HT-29 (cell line): ENCODE data around the gene RPL18A. TPM values are rescaled to one million over a fixed set of nuclear protein-coding genes. Genes with fewer than 3 reads are reported as not detected.
A peak's percentile ranks its signal among the peaks of the same experiment; 100 is the strongest.
"Not testable (repeated sequence)": the region's sequence is repeated elsewhere in the genome, so short reads cannot be mapped to it uniquely, and the experiment has no call there.

Experiments
- DNase-seq: peaks from one replicate; pipeline ENCODE4 v3.0.0-alpha.2; 2015; ENCODE audit warnings: low spot score
- total RNA-seq: library from RNA; depleted of rRNA; stranded (reverse); fragments of >200 nt; shearing (Covaris generic); gene quantifications from 2 replicates; pipeline ENCODE4 v1.2.3, GENCODE V29; 2014

Gene RPL18A
- total RNA-seq, 1 experiment from 2014 or later = 2,120 TPM

DNA sequence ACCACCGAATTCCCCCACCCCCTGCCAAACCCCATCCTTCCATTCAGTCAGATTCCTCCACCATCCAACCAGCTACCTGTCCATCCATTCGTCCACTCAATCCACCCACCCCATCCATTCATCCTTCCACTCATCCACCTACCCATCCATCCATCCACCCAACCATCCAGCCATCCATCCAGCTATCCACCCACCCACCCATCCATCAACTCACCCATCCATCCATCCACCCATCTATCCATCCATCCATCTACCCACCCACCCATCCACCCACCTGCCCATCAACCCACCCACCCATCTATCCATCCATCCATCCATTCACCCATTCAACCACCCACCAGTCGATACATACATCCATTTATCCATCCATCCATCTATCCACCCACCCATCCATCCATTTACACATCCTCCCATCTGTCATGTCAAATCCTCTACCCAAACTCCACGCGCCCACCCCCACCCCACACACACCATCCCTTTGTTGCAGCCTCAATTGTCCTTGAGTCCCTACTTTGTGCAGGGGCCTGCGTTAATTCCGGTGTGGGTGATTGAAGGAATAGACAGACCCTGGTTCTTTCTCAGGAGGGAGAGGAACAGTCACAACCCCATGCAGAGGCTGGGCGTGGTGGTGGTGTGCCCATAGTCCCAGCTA, 6.7 kb downstream of the RPL18A start:
- DNase-seq = no peak

DNA sequence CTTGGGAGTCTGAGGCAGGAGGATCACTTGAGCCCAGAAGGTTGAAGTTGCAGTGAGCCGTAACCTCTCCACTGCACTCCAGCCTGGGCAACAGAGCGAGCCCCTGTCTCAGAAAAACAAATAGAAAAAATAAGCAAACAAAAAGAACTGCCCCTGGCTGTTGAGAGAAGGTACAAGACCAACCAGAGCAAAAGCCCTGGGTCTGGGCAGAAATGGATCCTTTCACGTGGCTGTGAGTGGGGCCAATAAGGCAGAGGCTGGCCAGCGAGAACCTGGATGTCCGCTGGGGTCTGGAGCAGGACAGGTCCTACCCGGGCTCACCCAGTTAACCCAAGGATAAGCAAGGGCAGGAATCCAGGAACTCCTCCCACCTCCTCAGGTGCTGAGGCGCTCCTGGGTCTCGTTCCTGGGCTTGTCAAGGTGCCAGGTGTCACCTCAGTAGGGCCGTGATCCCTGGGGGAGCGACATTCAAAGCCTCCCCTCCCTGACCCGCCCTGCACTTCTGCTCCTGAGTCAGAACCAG, 7.3 kb downstream of the RPL18A start:
- no peak for DNase-seq

DNA sequence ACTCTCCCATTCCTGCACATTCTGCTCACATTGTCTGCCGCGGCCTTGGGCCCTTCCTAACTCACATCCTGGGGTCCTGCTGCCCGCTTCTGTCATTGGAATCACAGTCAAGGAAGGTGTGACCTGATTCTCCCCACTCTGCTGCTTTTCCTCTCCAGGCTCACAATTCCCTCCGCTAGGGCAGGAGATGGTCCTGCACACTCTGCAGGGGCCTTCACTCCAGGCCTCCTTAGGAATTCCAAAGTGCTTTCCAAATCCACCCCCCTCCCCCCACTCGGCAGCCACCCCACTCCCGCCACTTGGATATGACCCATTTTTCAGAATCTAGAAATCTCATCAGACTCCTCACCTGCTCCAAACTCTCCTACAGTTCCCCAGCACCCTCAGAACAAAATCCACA, 9.0 kb downstream of the RPL18A start:
- no peak for DNase-seq

DNA sequence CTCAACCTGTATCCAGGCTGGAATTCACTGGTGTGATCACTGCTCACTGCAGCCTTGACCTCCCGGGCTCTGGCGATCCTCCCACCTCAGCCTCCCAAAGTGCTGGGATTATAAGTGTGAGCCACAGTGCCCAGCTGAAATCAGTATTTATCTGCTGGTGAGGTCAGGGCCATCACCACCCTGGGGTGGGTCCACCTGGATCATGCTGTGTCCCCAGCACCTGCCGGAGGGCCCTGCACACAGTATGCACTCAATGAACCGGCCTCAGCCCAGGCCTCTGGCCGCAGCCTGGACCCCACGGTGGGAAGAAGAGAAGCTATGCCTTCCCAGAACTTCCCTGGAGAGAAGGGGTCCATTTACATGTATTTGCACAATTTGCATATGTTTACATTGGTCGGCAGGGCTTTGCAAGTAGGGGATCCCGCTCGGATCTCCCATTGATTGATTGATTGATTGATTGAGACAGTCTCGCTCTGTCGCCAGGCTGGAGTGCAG, 9.5 kb downstream of the RPL18A start:
- DNase-seq = no peak

DNA sequence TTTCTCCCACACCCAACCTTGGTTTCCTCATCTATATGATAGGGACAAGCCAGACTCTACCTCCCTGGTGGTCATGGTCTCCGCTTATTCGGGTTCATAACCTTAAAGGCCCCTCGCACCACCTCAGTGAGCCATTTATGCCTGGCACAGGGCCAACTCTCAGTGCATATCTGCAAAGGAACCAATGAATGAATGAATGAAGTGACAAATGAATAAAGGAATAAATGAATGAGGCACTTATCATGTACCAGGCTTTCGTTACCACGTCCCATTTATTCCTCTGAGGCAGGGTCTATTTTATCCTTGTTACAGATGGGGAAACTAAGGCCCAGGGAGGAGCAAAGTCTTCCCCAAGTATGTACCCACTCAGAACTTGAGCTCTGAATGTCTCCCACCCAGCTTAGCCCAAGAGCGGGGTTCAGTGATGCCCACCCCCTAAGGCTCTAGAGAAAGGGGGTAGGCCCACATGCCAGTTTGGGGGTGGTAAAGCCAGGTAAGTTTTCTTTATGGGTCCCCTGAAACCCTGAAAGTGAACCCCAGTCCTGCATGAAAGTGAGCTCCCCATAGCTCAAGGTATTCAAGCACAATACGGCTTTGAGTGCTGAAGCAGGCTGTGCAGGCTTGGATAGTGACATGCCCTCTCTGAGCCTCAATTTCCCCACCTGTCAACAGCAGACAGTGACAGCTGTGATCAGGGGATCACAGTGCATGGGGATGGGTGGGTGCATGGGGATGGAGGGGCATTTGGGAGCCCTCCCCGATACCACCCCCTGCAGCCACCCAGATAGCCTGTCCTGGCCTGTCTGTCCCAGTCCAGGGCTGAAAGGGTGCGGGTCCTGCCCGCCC, 11.5 kb downstream of the RPL18A start:
- DNase-seq = no peak

DNA sequence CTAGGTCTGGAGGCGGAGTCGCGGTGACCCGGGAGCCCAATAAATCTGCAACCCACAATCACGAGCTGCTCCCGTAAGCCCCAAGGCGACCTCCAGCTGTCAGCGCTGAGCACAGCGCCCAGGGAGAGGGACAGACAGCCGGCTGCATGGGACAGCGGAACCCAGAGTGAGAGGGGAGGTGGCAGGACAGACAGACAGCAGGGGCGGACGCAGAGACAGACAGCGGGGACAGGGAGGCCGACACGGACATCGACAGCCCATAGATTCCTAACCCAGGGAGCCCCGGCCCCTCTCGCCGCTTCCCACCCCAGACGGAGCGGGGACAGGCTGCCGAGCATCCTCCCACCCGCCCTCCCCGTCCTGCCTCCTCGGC, 12.2 kb downstream of the RPL18A start, which contains the start of gene SLC5A5:
Gene SLC5A5, plus strand, starts transcription at position 68 of the 373 bp plus-strand sequence. CDS start 375 bp downstream, outside the sequence.
- DNase-seq = no peak

DNA sequence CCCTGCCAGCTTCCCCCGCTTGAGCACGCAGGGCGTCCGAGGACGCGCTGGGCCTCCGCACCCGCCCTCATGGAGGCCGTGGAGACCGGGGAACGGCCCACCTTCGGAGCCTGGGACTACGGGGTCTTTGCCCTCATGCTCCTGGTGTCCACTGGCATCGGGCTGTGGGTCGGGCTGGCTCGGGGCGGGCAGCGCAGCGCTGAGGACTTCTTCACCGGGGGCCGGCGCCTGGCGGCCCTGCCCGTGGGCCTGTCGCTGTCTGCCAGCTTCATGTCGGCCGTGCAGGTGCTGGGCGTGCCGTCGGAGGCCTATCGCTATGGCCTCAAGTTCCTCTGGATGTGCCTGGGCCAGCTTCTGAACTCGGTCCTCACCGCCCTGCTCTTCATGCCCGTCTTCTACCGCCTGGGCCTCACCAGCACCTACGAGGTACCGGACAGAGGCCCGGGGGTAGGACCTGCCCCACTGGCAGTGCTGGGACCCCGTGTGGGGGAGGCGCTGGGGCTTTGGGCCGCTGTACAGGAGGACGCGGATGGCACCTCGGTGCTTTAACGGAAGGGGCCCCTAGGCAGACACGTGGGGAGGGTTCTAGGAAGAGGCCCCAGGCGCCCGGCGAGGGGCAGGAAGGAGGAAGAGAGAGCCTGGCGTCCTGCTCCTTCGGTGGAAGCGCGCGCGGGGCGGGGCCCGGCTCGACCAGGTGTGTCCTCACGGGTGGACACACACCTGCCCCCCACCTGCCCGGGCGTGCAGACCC, 12.7 kb downstream of the RPL18A start:
- DNase-seq = no peak

DNA sequence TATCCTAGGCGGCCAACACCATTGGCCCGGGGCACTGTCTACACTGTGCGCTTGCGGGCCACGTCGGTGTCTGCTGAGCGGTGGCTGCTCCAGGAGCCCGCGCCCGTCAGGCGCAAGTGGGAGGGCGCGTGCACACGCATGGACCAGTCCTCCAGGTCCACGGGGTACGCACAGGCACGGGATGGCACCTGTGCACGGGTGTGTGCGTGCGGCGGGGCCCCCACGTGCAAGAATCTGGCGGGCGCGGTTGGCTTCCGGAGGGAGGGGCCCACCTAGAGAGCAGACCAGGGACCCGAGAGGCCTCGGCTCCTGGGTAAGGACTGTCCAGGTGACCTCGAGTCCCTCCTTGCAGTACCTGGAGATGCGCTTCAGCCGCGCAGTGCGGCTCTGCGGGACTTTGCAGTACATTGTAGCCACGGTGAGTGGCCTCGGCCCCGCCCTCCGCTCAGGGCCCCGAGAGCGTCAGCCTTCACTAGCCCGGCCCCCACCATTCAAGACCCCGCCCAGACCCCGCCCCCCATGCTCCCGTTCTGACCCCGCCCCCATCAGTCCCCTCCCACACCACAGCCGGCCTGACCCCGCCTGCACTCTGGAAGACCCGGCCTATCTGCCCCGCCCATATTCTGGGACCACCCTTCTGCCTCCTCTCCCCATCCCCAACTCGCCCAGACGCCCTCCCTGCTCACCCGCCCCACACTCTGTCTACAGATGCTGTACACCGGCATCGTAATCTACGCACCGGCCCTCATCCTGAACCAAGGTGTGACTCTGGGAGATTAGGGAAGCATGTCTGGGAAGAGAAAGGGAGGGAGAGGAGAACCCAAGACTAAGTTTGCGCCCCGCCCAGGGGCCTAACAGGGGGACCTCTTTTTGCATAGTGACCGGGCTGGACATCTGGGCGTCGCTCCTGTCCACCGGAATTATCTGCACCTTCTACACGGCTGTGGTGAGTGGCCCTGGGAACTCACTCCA, 14.4 kb downstream of the RPL18A start:
- DNase-seq = no peak

DNA sequence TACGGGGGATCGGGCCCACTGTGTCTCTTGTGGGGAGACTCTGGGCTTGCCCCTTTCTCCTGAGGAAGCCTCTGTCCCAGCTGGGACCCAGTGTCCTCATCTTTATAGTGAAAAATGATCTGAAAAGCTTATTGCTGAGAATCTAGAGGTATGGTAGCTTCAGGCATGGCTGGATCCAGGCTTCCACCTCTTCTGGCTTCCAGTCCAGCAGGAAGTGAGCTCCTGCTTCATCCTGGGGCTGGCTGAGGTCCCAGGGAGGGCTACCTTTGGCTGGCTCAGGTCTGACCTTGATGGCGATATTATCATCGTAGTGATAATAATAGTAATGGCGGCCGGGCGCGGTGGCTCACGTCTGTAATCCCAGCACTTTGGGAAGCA, 15.0 kb downstream of the RPL18A start:
- no peak for DNase-seq

DNA sequence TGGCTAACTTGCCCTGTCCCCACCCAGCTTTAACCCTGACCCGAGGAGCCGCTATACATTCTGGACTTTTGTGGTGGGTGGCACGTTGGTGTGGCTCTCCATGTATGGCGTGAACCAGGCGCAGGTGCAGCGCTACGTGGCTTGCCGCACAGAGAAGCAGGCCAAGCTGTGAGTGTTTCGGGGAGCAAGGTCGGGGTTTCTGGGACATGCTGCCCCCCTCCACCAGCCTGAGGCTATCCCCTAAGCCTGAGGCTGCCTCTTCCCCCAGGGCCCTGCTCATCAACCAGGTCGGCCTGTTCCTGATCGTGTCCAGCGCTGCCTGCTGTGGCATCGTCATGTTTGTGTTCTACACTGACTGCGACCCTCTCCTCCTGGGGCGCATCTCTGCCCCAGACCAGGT, 18.0 kb downstream of the RPL18A start:
- DNase-seq = no peak

DNA sequence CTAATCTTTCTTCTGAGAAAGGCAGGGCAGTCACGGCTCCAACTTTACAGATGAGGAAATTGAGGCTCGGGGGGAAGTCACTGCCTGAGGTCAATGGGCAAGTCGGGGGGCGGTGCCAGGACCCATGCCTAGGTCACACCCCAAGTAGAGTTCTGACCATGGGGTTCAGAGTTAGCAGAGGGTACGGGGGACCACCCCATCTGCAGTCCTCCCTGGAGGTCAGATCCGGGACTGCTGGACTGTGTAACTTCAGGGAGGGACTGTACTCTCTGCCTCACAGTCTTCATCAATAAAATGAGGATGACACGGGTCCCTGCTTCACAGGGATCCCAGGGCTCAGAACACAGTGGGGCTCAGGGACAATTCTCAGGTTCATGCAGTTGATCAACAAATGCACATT, 19.8 kb downstream of the RPL18A start:
- no peak for DNase-seq

DNA sequence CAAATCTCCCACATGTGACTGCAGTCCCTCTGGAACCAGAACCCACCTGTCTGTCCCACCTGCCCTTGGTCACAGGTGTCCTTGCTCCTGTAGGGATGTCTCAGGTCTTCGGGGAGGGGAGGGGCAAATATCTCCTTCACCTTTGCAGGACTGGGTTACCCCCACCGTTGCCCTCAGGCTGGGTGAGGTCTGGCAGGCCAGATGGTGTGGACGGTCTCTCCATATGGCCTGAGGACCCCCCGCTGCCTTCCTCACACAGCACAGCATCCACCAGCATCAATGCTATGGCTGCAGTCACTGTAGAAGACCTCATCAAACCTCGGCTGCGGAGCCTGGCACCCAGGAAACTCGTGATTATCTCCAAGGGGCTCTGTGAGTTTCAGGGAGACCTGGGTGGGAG, 22.0 kb downstream of the RPL18A start:
- no peak for DNase-seq

DNA sequence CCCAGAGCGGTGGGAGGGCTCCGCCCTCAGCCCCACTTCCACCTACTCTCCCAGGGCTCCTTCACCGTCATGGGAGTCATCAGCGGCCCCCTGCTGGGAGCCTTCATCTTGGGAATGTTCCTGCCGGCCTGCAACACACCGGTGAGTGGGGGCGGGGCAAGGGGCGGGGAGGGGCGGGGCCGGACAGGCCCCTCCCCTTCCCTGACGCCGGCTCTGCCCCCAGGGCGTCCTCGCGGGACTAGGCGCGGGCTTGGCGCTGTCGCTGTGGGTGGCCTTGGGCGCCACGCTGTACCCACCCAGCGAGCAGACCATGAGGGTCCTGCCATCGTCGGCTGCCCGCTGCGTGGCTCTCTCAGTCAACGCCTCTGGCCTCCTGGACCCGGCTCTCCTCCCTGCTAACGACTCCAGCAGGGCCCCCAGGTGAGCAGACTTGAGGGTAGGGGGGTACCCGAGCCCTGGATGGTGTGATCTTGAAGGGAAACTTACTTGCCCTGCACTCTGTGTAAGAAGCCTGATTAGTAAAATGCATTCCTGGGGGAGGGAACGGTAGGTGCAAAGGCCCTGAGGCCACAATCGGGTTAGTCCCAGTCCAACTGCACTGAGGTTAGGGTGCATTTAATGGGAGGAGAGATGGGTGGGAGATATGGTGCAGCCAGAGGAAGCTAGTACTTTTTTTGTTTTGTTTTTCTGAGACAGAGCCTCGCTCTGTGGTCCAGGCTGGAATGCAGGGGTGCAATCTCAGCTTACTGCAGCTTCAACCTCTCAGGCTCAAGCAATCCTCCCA, 24.1 kb downstream of the RPL18A start:
- no peak for DNase-seq

DNA sequence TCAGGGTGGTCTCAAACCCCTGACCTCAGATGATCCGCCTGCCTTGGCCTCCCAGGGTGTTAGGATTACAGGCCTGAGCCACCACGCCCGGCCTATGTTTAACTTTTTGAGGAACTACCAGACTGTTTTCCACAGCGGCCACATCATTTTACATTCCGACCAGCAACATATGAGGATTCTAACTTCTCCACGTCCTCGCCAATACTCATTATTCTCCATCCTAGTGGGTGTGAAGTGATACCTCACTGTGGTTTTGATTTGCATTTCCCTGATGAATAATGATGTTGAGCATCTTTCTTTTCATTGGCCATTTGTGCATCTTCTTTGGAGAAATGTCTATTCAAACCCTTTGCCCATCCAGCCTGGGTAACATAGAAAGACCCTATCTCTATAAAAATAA, 26.8 kb downstream of the RPL18A start:
- DNase-seq = no peak

DNA sequence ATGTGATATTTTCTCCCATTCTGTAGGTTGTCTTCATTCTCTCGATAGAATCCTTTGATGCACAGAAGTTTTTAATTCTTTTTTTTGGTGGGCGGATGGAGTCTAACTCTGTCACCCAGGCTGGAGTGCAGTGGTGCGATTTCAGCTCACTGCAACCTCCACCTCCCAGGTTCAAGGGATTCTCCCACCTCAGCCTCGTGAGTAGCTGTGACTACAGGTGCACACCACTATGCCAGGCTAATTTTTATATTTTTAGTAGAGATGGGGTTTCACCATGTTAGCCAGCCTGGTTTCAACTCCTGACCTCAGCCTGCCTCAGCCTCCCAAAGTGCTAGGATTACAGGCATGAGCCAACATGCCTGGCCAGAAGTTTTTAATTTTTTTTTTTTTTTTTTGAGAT, 27.5 kb downstream of the RPL18A start:
- not testable (repeated sequence) for DNase-seq

DNA sequence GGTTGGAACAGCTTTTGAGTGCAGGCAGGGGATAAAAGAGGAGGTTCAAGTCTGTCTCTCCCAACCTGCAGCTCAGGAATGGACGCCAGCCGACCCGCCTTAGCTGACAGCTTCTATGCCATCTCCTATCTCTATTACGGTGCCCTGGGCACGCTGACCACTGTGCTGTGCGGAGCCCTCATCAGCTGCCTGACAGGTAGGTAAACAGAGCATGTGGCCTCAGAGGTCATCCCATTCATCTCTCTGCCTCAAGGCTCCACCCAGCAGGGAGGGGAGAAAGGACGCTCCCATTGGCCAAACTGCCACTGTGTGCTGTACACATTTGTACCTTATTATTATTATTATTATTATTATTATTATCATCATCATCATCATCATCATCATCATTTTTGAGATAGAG, 28.6 kb downstream of the RPL18A start:
- no peak for DNase-seq

DNA sequence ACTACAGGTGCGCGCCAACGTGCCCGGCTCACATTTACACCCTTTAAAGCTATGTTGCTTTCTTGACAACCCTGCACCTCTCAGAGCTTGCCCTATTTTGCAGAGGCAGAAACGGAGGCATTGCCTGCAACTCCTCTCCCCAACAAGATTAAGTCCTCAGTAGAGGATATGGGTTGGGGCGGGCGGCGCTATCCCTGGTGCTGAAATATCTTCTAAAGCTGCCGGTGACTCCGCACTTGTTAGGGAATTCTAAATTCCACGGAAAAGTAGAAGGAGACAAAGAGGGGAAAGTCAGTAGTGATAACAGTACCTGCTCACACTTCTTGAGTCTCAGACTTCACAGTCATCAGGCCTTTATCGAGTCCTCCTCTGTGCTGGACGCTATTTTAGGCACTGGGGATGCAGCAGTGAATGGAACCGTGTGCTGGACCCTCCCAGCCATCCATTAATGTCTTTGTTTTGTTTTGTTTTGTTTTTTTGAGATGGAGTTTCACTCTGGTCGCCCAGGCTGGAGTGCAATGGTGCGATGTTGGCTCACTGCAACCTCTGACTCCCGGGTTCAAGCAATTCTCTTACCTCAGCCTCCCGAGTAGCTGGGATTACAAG, 30.0 kb downstream of the RPL18A start:
- DNase-seq = peak; percentile 44

DNA sequence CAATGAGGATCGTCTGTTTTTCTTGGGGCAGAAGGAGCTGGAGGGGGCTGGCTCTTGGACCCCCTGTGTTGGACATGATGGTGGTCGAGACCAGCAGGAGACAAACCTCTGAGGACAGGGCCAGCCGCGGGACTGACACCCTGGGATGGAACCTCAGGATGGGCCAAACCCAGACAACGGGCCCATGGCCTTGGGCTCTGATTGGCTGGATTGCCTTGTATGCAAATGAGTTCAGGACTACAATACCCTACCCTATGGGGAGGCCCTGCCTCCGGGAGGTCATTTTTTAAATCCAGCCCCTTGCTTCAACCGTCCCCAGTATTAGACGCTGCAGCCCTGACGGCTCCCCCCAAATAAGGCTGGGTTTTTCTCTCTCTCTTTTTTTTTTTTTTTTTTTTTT, 34.1 kb downstream of the RPL18A start:
- no peak for DNase-seq

DNA sequence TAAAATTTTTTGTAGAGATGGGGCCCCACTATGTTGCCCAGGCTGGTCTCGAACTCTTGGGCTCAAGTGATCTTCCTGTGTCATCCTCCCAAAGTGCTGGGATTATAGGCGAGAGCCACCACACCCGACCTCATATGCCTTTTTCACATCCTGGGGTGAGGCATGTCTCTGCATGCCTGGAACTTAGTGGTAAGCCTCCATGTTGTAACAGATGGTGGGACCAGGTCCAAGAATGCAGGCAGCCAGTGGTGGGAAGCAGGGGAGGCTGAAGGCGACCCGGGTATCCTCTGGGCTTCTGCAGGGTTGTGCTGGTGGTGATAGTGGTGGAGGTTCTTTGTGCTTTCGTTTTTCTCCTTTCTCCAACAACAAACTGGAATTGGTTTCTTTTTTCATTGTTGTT, 43.0 kb downstream of the RPL18A start:
- no peak for DNase-seq

DNA sequence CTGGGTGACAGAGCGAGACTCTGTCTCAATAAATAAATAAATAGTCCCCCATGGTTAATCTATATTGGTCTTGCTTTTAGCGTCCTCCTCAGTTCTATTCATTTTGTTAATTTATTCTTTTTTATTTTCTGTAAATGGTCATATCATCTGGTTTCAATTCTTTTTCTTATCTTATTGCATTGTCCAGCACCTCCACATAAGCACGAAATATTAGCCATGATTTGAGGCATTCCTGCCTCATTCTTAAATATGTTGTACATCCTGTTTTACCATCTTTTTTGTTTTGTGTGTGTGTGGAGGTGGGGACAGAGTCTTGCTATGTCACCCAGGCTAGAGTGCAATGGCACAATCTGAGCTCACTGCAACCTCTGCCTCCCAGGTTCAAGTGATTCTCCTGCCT, 48.5 kb downstream of the RPL18A start:
- no peak for DNase-seq
